Cardiac muscle cell (in vitro differentiated cells and primary cell): ENCODE data around the gene DBH. TPM values are rescaled to one million over a fixed set of nuclear protein-coding genes. Genes with fewer than 3 reads are reported as not detected.

Experiments
- DNase-seq, 2 donors: peaks; one replicate each; pipeline versions ENCODE4 v3.0.0 to v3.0.0-alpha.2; 2010 to 2017; ENCODE audit warnings: low read depth in 1 of 2, low spot score in 1 of 2
- H3K27ac ChIP-seq: fragments of 200-600 bp; sonication (generic); 2 replicates; pipeline ENCODE4 v1.5.1; 2016
- H3K27me3 ChIP-seq: fragments of 200-600 bp; sonication (generic); 2 replicates; pipeline ENCODE4 v1.6.0; 2016; ENCODE audit warnings: control low read depth
- H3K36me3 ChIP-seq: fragments of 200-600 bp; sonication (generic); 2 replicates; pipeline ENCODE4 v1.5.1; 2016; ENCODE audit warnings: control low read depth
- H3K4me1 ChIP-seq: fragments of 200-600 bp; sonication (generic); 2 replicates; pipeline ENCODE4 v1.8.1; 2017; ENCODE audit warnings: low read depth, mild to moderate bottlenecking, mixed run types
- H3K4me3 ChIP-seq: fragments of 200-600 bp; sonication (generic); 2 replicates; pipeline ENCODE4 v1.5.1; 2016; ENCODE audit warnings: mild to moderate bottlenecking
- H3K9me3 ChIP-seq: fragments of 200-600 bp; sonication (generic); 2 replicates; pipeline ENCODE4 v1.5.1; 2017; ENCODE audit warnings: low read depth, mild to moderate bottlenecking, control low read depth
- polyA plus RNA-seq: library from polyadenylated mRNA; unstranded; fragments of >200 nt; fragmentation: Nextera tagmentation; extraction: Ambion mirVana; gene quantifications from 2 replicates; pipeline ENCODE4 v1.2.1, GENCODE V29; 2016
- total RNA-seq: library from RNA; depleted of rRNA; stranded (reverse); fragments of >200 nt; gene quantifications from 2 replicates; pipeline ENCODE4 v1.2.3, GENCODE V29; 2016
- TF ChIP-seq, protein P1 (sequence below): IDR thresholded peaks from 2 replicates; pipeline ENCODE4 v1.5.1; 2012; ENCODE audit warnings: low read depth, mild to moderate bottlenecking, low read length

The DBH gene
- total and polyA plus RNA-seq, 2 experiments from 2014 or later, result 0.07 TPM; not detected in 1

DNA sequence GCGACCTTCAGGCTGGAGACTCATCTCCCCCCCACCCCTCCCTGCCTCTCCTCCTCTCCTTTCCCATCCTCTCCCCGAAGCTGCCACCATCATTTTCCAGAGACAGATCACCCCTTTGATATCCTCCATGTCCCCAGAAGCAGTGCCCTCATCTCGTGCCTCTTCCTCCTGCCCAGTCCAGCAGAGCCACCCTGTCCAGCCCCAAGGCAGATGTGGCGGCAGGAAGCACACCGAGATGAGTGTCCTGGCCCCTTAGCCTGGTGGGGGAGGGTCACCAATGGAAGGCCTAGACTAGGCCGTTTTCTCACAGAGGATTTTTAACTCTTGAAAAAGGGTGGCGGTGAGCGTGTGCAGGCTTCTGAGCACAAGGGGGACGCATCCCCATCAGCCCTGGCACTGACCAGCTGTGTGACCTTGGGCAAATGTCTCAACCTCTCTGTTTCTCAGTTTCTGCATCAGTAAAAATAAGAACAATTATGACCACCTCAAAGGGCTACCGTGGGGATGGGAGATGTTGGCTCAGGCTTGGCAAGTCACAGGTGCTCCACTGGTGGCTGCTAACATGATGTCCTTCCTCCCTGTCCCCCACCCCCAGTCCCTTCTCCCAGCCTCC lies 53.1 kb downstream of the DBH start:
- Histone ChIP-seq H3K36me3 (no peaks in the 10 kb centered on the region), H3K4me1 (peaks cover 7% of the 10 kb centered on the region), H3K27ac (no peak overlapping the region), H3K27me3 (no peaks in the 10 kb centered on the region), H3K9me3 (no peaks in the 10 kb centered on the region), H3K4me3 (no peak overlapping the region)
- DNase-seq, result no peak
- TF ChIP-seq, protein P1, sequence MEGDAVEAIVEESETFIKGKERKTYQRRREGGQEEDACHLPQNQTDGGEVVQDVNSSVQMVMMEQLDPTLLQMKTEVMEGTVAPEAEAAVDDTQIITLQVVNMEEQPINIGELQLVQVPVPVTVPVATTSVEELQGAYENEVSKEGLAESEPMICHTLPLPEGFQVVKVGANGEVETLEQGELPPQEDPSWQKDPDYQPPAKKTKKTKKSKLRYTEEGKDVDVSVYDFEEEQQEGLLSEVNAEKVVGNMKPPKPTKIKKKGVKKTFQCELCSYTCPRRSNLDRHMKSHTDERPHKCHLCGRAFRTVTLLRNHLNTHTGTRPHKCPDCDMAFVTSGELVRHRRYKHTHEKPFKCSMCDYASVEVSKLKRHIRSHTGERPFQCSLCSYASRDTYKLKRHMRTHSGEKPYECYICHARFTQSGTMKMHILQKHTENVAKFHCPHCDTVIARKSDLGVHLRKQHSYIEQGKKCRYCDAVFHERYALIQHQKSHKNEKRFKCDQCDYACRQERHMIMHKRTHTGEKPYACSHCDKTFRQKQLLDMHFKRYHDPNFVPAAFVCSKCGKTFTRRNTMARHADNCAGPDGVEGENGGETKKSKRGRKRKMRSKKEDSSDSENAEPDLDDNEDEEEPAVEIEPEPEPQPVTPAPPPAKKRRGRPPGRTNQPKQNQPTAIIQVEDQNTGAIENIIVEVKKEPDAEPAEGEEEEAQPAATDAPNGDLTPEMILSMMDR, result no peak

DNA sequence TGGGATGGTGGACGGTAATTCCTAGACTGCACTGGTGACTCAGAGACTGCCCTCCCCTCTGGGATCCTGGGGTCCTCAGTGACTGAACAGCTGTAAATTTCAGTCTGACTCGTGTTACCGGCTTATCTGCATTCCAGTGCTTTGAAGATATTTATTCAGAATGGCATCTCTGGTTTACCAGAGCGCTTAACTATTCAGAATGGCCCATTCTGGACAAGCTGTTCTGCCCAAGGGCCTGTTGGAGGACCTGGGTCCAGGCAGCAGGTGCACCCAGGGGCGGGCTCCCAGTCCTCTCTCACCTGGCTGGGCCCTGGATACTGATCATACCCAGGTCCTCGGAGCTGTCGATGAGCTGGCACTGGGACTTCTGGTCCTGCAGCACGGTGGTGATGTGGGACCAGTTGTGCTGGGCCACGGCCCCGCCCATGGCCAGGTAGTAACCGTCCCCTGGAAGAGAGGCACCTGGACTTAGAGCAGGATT lies 54.0 kb downstream of the DBH start:
- Histone ChIP-seq H3K4me1 (peaks cover 7% of the 10 kb centered on the region), H3K27me3 (no peaks in the 10 kb centered on the region), H3K4me3 (no peak overlapping the region), H3K36me3 (no peaks in the 10 kb centered on the region), H3K9me3 (no peaks in the 10 kb centered on the region), H3K27ac (no peak overlapping the region)
- TF ChIP-seq, protein P1, result no peak
- DNase-seq, result peak in 1 of 2 donors; percentile 27

DNA sequence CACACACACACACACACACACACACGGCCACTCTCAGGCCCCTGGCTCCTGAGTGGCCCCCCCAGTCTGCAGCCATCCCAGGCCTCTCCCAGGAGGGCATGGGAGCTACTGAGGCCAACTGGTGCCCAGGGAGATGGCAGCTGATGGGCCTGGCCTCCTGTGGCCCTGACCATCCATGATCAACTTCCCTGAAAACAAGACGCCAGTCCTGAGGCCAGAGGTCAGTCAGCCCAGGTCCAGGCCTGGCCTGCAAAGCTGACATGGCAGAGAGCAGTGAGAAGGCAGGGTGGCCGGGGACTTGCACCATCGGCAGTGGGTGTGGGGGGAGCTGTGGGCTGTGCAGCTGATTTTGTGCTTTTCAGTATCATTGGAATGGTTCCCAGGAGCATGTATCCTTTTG lies 55.0 kb downstream of the DBH start:
- Histone ChIP-seq H3K36me3 (no peaks in the 10 kb centered on the region), H3K4me3 (no peak overlapping the region), H3K27me3 (no peaks in the 10 kb centered on the region), H3K27ac (no peak overlapping the region), H3K4me1 (peaks cover 7% of the 10 kb centered on the region), H3K9me3 (no peaks in the 10 kb centered on the region)
- TF ChIP-seq, protein P1, result no peak
- no peak for DNase-seq

DNA sequence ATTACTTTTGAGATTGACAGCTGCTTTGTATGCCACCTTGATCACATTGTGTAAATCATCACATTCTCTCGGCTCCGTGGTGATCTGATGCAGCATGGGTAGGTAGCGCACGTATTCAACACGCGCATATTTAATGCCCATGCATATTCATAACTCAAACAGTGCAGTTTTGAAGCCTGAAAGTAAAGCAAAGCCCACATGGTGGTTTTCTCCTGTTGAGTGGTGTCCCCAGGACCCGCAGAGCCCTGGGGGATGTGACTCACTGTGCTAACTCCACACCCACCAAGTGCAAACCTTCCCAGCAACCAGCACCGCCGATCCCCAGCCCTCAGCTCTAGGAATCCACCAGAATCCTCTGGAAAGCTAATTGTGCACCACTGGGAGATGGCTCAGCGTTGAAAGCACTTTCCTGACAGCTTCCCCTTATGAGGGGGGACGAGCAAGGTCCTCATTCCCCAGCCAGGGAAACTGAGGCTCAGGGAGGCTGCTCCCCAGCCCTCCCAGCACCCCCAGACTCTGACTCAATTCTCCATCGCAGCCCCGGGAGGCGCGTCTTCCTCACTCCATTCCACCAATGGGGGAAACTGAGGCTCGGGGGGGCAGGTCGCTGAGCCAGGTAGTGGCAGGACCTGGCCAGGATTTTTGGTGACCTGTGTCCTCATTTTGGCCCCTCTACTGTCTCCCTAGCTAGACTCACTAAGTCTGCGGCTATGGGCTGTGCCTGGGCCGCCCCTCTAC lies 55.6 kb downstream of the DBH start:
- peak in 1 of 2 donors; percentile 41 for DNase-seq
- TF ChIP-seq, protein P1, result no peak

DNA sequence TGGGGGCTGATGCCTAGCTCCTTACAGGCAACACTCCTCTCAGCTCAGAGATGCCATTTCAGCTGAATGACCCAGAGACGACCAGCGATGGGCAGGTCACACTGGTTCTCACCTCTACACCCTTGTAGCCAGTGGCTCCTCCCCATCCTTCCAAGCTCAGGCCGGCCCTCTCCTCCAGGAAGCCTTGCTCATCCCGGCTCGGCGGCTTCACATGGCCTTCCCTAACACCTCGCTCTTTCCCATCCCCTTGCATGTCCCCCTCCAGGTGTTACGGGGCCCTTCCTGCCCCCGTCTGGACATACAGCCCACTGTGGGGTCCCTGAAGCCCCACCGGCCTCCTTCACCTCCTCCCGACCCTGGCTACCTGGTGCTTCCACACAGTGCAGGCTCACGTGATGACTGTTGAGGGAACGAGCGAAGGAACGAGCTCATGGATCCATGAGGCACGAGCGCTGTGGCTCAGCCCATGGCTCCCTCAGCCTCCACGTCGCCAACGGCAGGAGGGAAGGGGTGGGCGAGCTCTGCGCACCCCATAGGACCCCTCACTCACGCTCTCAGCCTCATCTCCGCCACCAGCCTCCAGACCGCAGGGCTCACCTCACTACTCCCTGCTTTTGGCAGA lies 56.3 kb downstream of the DBH start:
- no peak for DNase-seq

More for the DNA sequence above, 55.6 kb downstream of the DBH start:
- no peaks in the 10 kb centered on the region for H3K27me3 ChIP-seq
- H3K36me3 ChIP-seq, result no peaks in the 10 kb centered on the region
- H3K4me1 ChIP-seq, result peaks cover 7% of the 10 kb centered on the region
- H3K9me3 ChIP-seq, result no peaks in the 10 kb centered on the region
- no peak overlapping the region for H3K4me3 ChIP-seq
- no peak overlapping the region for H3K27ac ChIP-seq

More for the DNA sequence above, 56.3 kb downstream of the DBH start:
- Histone ChIP-seq H3K4me3 (no peak overlapping the region), H3K27me3 (no peaks in the 10 kb centered on the region), H3K9me3 (no peaks in the 10 kb centered on the region), H3K36me3 (no peaks in the 10 kb centered on the region), H3K27ac (no peak overlapping the region), H3K4me1 (peaks cover 7% of the 10 kb centered on the region)
- TF ChIP-seq, protein P1, result no peak
